Kidney (tissue), 14 donors: ENCODE results near the gene ACKR2. TPM values are rescaled to one million over a fixed set of nuclear protein-coding genes. Genes with fewer than 3 reads are reported as not detected.

Experiments
- DNase-seq, 5 donors: peaks; one replicate each; pipeline ENCODE4 v3.0.0-alpha.2; 2013 to 2020
- FAIRE-seq: peaks from 2 replicates; lab custom pipeline; 2012; peaks lifted over from hg19 to GRCh38; lab: Jason Lieb, UNC
- H3K27ac ChIP-seq, 2 donors: one replicate each; pipeline ENCODE4 v1.7.0; 2013; ENCODE audit warnings: low read depth in 2 of 2, low read length in 2 of 2, inconsistent platforms in 1 of 2
- H3K27me3 ChIP-seq: one replicate; pipeline ENCODE4 v1.7.1; 2013; ENCODE audit warnings: low read length, inconsistent platforms; ENCODE audit not compliant: control insufficient read depth, insufficient read depth
- H3K36me3 ChIP-seq, 3 donors: one replicate each; pipeline versions ENCODE4 v1.7.0 to v1.7.1; 2013; ENCODE audit warnings: low read length in 3 of 3, control low read depth in 1 of 3, inconsistent platforms in 1 of 3; ENCODE audit not compliant: insufficient read depth in 3 of 3, control insufficient read depth in 2 of 3
- H3K4me1 ChIP-seq, 3 donors: one replicate each; pipeline versions ENCODE4 v1.7.0 to v1.7.1; 2013; ENCODE audit warnings: low read length in 3 of 3, inconsistent platforms in 1 of 3, low read depth in 1 of 3; ENCODE audit not compliant: control insufficient read depth in 2 of 3, insufficient read depth in 2 of 3
- H3K4me3 ChIP-seq, 3 donors: one replicate each; pipeline versions ENCODE4 v1.7.0 to v1.8.1; 2013; ENCODE audit warnings: low read length in 3 of 3, control low read depth in 1 of 3, inconsistent platforms in 1 of 3
- H3K9ac ChIP-seq, 3 donors: one replicate each; pipeline versions ENCODE4 v1.7.0 to v1.7.1; 2013; ENCODE audit warnings: low read length in 3 of 3, control low read depth in 1 of 3, inconsistent platforms in 1 of 3
- H3K9me3 ChIP-seq, 3 donors: one replicate each; pipeline versions ENCODE4 v1.7.0 to v1.7.1; 2013; ENCODE audit warnings: low read length in 3 of 3, control low read depth in 1 of 3, inconsistent platforms in 1 of 3; ENCODE audit not compliant: control insufficient read depth in 2 of 3, insufficient read depth in 1 of 3
- CTCF ChIP-seq: IDR thresholded peaks from 3 replicates; pipeline ENCODE4 v1.5.1; 2012; ENCODE audit warnings: mild to moderate bottlenecking, moderate library complexity, borderline replicate concordance; ENCODE audit not compliant: insufficient read depth; ENCODE audit errors: extremely low read depth
- intact Hi-C: fragments of 100-400 bp; cut with DNase I; formaldehyde crosslinking; loops from one replicate; pipeline ENCODE4 v1.11.1; 2022
- polyA plus RNA-seq: library from polyadenylated mRNA; stranded (reverse); fragments of 350-450 nt; fragmentation: Illumina TruSeq; extraction: RNeasy Lipid Tissue Mini Kit (QIAGEN cat#74804); gene quantifications from one replicate; pipeline ENCODE4 v1.2.3, GENCODE V29; 2014; ENCODE audit warnings: low read depth, low replicate concordance; ENCODE audit not compliant: insufficient read depth
- total RNA-seq: library from RNA; stranded (reverse); fragmentation: NEBNext Ultra II Directional; extraction: Animal tissue kit (Norgen Biotek cat#: 25700); gene quantifications from one replicate; pipeline ENCODE4 v1.2.1, GENCODE V29; 2021
- donor health status: control.
- donor health status: control.
- donor health status: control.
- donor health status: control.
- donor health status: control.
- donor health status: DM: yes; HTN: yes; CAD: no.
- donor health status: Normal renal cell carcinoma (clear cell type).

The ACKR2 gene
- total and polyA plus RNA-seq, 2 donors from 2014 or later = 0.86 to 8.9 TPM

DNA sequence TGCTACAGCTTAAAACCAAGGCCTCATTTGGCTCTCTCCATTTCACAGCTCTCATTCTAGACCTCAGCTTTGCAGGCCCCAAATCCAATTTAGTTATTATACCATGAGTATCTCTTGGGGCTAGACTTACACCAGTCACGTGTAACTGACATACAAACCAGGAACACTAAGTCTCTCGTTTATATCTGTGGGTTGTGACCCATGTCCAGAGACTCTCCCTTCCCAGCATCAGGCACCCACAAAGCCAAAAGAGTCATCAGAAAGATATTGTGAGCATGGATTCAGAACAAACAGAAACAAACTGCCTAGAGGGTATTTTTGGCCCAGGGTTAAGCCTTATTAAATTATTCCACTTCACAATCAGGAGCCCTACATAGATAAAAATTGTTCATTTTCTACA, 30.6 kb upstream of the ACKR2 start:
- H3K27ac ChIP-seq = no peak overlapping the region

GRCh38 chr3:42780398-42780797, 28.8 kb upstream of the ACKR2 start:
- peak overlapping the region in 1 of 2 donors; percentile 69 for H3K27ac ChIP-seq
- H3K4me3 ChIP-seq = peak overlapping the region in 1 of 3 donors; percentile 24
- no peak for TF ChIP-seq CTCF
- no peak overlapping the region for H3K9ac ChIP-seq
- peaks cover 0 to 9% (median 5%) of the 10 kb centered on the region in 3 donors for H3K4me1 ChIP-seq
- H3K27me3 ChIP-seq = no peaks in the 10 kb centered on the region
- H3K9me3 ChIP-seq = no peaks in the 10 kb centered on the region
- intact Hi-C loops = loop anchor here (10.0 kb wide), 1 partner anchor 54 kb away; no protein-coding TSS in a partner anchor
- FAIRE-seq = no peak
- peaks cover 0 to 9% (median 6%) of the 10 kb centered on the region in 3 donors for H3K36me3 ChIP-seq
- DNase-seq = peak in 1 of 5 donors; percentile 16

More for the DNA sequence above, 30.6 kb upstream of the ACKR2 start:
- peaks cover 0 to 9% (median 5%) of the 10 kb centered on the region in 3 donors for H3K4me1 ChIP-seq
- H3K9me3 ChIP-seq = no peaks in the 10 kb centered on the region
- no peak overlapping the region for H3K4me3 ChIP-seq
- peaks cover 0 to 6% (median 6%) of the 10 kb centered on the region in 3 donors for H3K36me3 ChIP-seq
- no peak for TF ChIP-seq CTCF
- no peak overlapping the region for H3K9ac ChIP-seq
- DNase-seq (no peak), FAIRE-seq (no peak)
- intact Hi-C loops = no loop called here
- no peaks in the 10 kb centered on the region for H3K27me3 ChIP-seq

DNA sequence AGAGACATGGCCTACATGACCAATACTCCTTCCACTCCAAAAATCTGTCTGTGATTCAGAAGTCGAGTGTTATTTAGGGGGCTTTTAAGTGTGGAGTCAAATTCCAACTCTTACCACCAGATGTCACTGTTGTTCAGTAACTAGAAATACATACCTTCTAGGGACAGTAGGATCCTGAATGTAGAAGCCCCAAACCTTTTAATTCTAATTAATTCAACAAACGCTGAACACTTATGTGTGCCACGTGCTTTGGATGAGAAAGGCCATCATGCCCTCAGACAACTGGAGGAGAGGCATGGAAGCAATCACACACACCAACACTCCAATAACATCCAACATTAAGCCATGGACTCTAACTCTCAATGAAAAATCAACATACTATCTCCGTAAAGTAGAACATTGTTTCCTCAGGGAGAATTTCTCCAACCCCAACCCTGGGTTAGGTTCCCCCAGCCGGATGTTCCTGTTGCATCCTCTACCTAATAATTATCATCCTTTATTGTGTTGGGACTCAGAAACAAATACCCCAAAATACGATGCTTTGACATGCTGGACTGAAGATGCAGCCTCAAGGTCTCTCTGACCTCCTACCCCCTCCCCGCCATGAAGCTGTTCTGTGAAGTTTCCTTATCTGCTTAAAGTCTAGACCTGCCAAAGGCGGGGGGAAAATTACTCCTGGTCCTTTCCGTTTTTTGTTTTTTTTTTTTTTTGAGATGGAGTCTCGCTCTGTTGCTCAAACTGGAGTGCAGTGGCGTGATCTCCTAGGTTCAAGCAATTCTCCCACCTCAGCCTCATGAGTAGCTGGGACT, 28.1 kb upstream of the ACKR2 start:
- H3K9ac ChIP-seq = no peak overlapping the region
- DNase-seq = peak in 2 of 5 donors; percentile 82 to 88
- H3K27ac ChIP-seq = no peak overlapping the region
- no peaks in the 10 kb centered on the region for H3K9me3 ChIP-seq
- no peaks in the 10 kb centered on the region for H3K27me3 ChIP-seq
- FAIRE-seq = no peak
- no peak overlapping the region for H3K4me3 ChIP-seq
- peaks cover 0 to 9% (median 5%) of the 10 kb centered on the region in 3 donors for H3K4me1 ChIP-seq
- intact Hi-C loops = loop anchor here (10.0 kb wide), 1 partner anchor 54 kb away; no protein-coding TSS in a partner anchor
- peak; percentile 73 for TF ChIP-seq CTCF
- peaks cover 0 to 12% (median 8%) of the 10 kb centered on the region in 3 donors for H3K36me3 ChIP-seq
